HepG2 (cell line): ENCODE measurements around the gene NIN. TPM values are rescaled to one million over a fixed set of nuclear protein-coding genes. Genes with fewer than 3 reads are reported as not detected.

Source experiments
- AHR ChIP-seq: IDR thresholded peaks from 2 replicates; pipeline ENCODE4 v1.6.1; 2018; ENCODE audit warnings: missing genetic modification reagents, missing compliant biosample characterization
- AKAP8 ChIP-seq: sonication (generic); formaldehyde crosslinking; IDR thresholded peaks from 2 replicates; pipeline ENCODE4 v1.5.1; 2020; ENCODE audit warnings: mild to moderate bottlenecking, missing genetic modification reagents
- ATF1 ChIP-seq: IDR thresholded peaks from 2 replicates; pipeline ENCODE4 v1.6.1; 2016; ENCODE audit warnings: mild to moderate bottlenecking, control low read depth
- CBFB ChIP-seq: sonication (generic); formaldehyde crosslinking; IDR thresholded peaks from 2 replicates; pipeline ENCODE4 v1.4.0; 2020; ENCODE audit warnings: missing genetic modification reagents
- GLI4 ChIP-seq: sonication (generic); formaldehyde crosslinking; IDR thresholded peaks from 2 replicates; pipeline ENCODE4 v1.5.1; 2020; ENCODE audit warnings: missing genetic modification reagents, mild to moderate bottlenecking, moderate library complexity, borderline replicate concordance
- HMG20A ChIP-seq: IDR thresholded peaks from 2 replicates; pipeline ENCODE4 v1.6.1; 2016; ENCODE audit warnings: borderline replicate concordance
- HNRNPLL ChIP-seq: fragments of 200-400 bp; formaldehyde crosslinking; IDR thresholded peaks from 2 replicates; pipeline ENCODE4 v1.6.1; 2017; ENCODE audit warnings: mild to moderate bottlenecking, low read depth, low read length; ENCODE audit not compliant: poor library complexity, severe bottlenecking
- KAT8 ChIP-seq: IDR thresholded peaks from 2 replicates; pipeline ENCODE4 v1.6.1; 2016; ENCODE audit warnings: missing genetic modification reagents, missing compliant biosample characterization
- KDM2A ChIP-seq: sonication (generic); formaldehyde crosslinking; IDR thresholded peaks from 2 replicates; pipeline ENCODE4 v1.4.0; 2020; ENCODE audit warnings: low read depth, missing genetic modification reagents, borderline replicate concordance
- MAFG ChIP-seq: sonication (generic); formaldehyde crosslinking; IDR thresholded peaks from 2 replicates; pipeline ENCODE4 v1.5.1; 2020; ENCODE audit warnings: mild to moderate bottlenecking, missing genetic modification reagents
- MATR3 ChIP-seq: sonication (generic); formaldehyde crosslinking; IDR thresholded peaks from 2 replicates; pipeline ENCODE4 v1.4.0; 2020; ENCODE audit warnings: missing genetic modification reagents
- MYPOP ChIP-seq: sonication (generic); formaldehyde crosslinking; IDR thresholded peaks from 2 replicates; pipeline ENCODE4 v1.8.1; 2023; ENCODE audit warnings: mild to moderate bottlenecking, moderate library complexity, missing genetic modification reagents
- NR2C2 ChIP-seq: sonication (generic); formaldehyde crosslinking; IDR thresholded peaks from 2 replicates; pipeline ENCODE4 v1.4.0; 2020; ENCODE audit warnings: missing genetic modification reagents, mild to moderate bottlenecking, moderate library complexity, borderline replicate concordance
- PTBP1 ChIP-seq: fragments of 200-400 bp; formaldehyde crosslinking; IDR thresholded peaks from 2 replicates; pipeline ENCODE4 v1.6.1; 2018; ENCODE audit warnings: low read length, low read depth; ENCODE audit not compliant: poor library complexity, severe bottlenecking
- SATB2 ChIP-seq: sonication (generic); formaldehyde crosslinking; IDR thresholded peaks from 2 replicates; pipeline ENCODE4 v1.5.0; 2020; ENCODE audit warnings: missing genetic modification reagents
- SMAD1 ChIP-seq: sonication (generic); formaldehyde crosslinking; IDR thresholded peaks from 2 replicates; pipeline ENCODE4 v1.4.0; 2020; ENCODE audit warnings: missing genetic modification reagents, low read depth, mild to moderate bottlenecking, borderline replicate concordance
- ZBTB49 ChIP-seq: sonication (generic); formaldehyde crosslinking; IDR thresholded peaks from 2 replicates; pipeline ENCODE4 v1.4.0; 2020; ENCODE audit warnings: missing genetic modification reagents, borderline replicate concordance
- ZKSCAN8 ChIP-seq: IDR thresholded peaks from 2 replicates; pipeline ENCODE4 v1.6.1; 2016; ENCODE audit warnings: borderline replicate concordance, missing genetic modification reagents, missing compliant biosample characterization
- ZNF225 ChIP-seq: sonication (generic); formaldehyde crosslinking; IDR thresholded peaks from 2 replicates; pipeline ENCODE4 v1.4.0; 2020; ENCODE audit warnings: mild to moderate bottlenecking, missing genetic modification reagents
- ZNF326 ChIP-seq: sonication (generic); formaldehyde crosslinking; IDR thresholded peaks from 2 replicates; pipeline ENCODE4 v1.4.0; 2020; ENCODE audit warnings: missing genetic modification reagents, borderline replicate concordance
- ZNF33B ChIP-seq: sonication (generic); formaldehyde crosslinking; IDR thresholded peaks from 2 replicates; pipeline ENCODE4 v1.5.1; 2020; ENCODE audit warnings: mild to moderate bottlenecking, missing genetic modification reagents
- ZNF550 ChIP-seq: sonication (generic); formaldehyde crosslinking; IDR thresholded peaks from 2 replicates; pipeline ENCODE4 v1.4.0; 2020; ENCODE audit warnings: mild to moderate bottlenecking, missing genetic modification reagents, borderline replicate concordance
- ZNF619 ChIP-seq: sonication (generic); formaldehyde crosslinking; IDR thresholded peaks from 2 replicates; pipeline ENCODE4 v1.4.0; 2020; ENCODE audit warnings: mild to moderate bottlenecking, missing genetic modification reagents
- ZNF773 ChIP-seq: sonication (generic); formaldehyde crosslinking; IDR thresholded peaks from 2 replicates; pipeline ENCODE4 v1.4.0; 2020; ENCODE audit warnings: missing genetic modification reagents, borderline replicate concordance
- polyA plus RNA-seq, 8 experiments: library from polyadenylated mRNA; depleted of rRNA in 3 of 8; stranded (reverse) in 7 of 8; unstranded in 1 of 8; fragments of >200 nt; fragmentation: Illumina TruSeq in 4 of 8; extraction: Trizol in 4 of 8; gene quantifications; 2 replicates each; pipeline versions ENCODE4 v1.2.1 to v1.2.3, GENCODE V29; 2011 to 2016; ENCODE audit warnings: low read depth in 4 of 8, missing spikeins in 1 of 8, mixed read lengths in 1 of 8; ENCODE audit not compliant: insufficient read depth in 1 of 8
- total RNA-seq, 5 experiments: library from RNA; depleted of rRNA; stranded (reverse); fragments of >200 nt; fragmentation: Illumina TruSeq; extraction: Trizol; gene quantifications; 2 replicates each; pipeline ENCODE4 v1.2.3, GENCODE V29; 2016; ENCODE audit warnings: low read depth in 1 of 5
- TF ChIP-seq, protein P1 (sequence below): sonication (generic); formaldehyde crosslinking; conservative IDR thresholded peaks from 2 replicates; pipeline ENCODE4 v1.8.0; 2022; ENCODE audit warnings: mild to moderate bottlenecking, moderate library complexity, missing genetic modification reagents
- TF ChIP-seq, protein P2 (sequence below): sonication (generic); formaldehyde crosslinking; IDR thresholded peaks from 2 replicates; pipeline ENCODE4 v1.5.1; 2020; ENCODE audit warnings: mild to moderate bottlenecking, missing genetic modification reagents, borderline replicate concordance

NIN gene
- total and polyA plus RNA-seq, 2 of the 13 experiments (the other 11 are each of a cell fraction or from before 2014, with no cell fraction given): 2.8 to 9.7 TPM

DNA sequence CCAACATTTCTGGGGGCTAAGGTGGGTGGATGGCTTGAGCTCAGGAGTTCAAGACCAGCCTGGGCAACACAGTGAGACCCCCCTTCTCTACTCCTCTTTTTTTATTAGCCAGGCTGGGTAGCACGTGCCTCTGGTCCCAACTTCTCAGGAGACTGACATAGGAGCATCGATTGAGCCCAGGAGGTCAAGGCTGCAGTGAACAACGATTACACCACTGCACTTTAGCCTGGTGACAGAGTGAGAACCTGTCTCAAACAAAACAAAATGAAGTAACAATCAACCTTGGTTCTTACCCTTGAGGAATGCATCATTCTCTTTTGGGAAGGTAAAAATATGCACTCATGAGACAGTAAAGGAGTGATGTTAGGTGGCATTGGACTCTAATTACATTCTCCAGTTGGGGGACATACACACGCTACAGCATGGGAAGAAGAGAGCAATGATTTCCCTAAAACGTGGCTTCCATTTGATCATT lies 3.9 kb upstream of the NIN start (continued):
- TF ChIP-seq, protein P1, sequence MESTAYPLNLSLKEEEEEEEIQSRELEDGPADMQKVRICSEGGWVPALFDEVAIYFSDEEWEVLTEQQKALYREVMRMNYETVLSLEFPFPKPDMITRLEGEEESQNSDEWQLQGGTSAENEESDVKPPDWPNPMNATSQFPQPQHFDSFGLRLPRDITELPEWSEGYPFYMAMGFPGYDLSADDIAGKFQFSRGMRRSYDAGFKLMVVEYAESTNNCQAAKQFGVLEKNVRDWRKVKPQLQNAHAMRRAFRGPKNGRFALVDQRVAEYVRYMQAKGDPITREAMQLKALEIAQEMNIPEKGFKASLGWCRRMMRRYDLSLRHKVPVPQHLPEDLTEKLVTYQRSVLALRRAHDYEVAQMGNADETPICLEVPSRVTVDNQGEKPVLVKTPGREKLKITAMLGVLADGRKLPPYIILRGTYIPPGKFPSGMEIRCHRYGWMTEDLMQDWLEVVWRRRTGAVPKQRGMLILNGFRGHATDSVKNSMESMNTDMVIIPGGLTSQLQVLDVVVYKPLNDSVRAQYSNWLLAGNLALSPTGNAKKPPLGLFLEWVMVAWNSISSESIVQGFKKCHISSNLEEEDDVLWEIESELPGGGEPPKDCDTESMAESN: no peak; the same call in 1 of the 2 replicates
- TF ChIP-seq GLI4 (CRISPR knock-in tag): no peak
- no peak for TF ChIP-seq KDM2A
- no peak for TF ChIP-seq ZBTB49 (CRISPR knock-in tag)
- TF ChIP-seq AKAP8 (CRISPR knock-in tag): no peak
- TF ChIP-seq SMAD1 (CRISPR knock-in tag): no peak
- no peak for TF ChIP-seq SATB2
- TF ChIP-seq HMG20A (CRISPR knock-in tag): peak; percentile 93
- TF ChIP-seq ZNF773: no peak
- TF ChIP-seq NR2C2 (CRISPR knock-in tag): peak; percentile 78
- TF ChIP-seq, protein P2, sequence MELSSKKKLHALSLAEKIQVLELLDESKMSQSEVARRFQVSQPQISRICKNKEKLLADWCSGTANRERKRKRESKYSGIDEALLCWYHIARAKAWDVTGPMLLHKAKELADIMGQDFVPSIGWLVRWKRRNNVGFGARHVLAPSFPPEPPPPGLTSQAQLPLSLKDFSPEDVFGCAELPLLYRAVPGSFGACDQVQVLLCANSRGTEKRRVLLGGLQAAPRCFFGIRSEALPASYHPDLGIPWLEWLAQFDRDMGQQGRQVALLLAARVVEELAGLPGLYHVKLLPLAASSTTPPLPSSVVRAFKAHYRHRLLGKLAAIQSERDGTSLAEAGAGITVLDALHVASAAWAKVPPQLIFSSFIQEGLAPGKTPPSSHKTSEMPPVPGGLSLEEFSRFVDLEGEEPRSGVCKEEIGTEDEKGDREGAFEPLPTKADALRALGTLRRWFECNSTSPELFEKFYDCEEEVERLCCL (CRISPR knock-in tag): no peak
- no peak for TF ChIP-seq CBFB (CRISPR knock-in tag)
- no peak for TF ChIP-seq MYPOP (CRISPR knock-in tag)
- no peak for TF ChIP-seq MATR3
- no peak for TF ChIP-seq MAFG (CRISPR knock-in tag)
- no peak for TF ChIP-seq ATF1 (CRISPR knock-in tag)
- no peak for TF ChIP-seq ZKSCAN8 (CRISPR knock-in tag)
- TF ChIP-seq AHR (CRISPR knock-in tag): no peak
- TF ChIP-seq KAT8 (CRISPR knock-in tag): no peak
- no peak for TF ChIP-seq ZNF225
- TF ChIP-seq ZNF33B: no peak
- TF ChIP-seq ZNF326 (CRISPR knock-in tag): no peak
- no peak for TF ChIP-seq ZNF619
- TF ChIP-seq ZNF550 (CRISPR knock-in tag): no peak
- no peak for TF ChIP-seq PTBP1
- no peak for TF ChIP-seq HNRNPLL
